ENCODE data around the gene KMO.

Gene KMO

DNA sequence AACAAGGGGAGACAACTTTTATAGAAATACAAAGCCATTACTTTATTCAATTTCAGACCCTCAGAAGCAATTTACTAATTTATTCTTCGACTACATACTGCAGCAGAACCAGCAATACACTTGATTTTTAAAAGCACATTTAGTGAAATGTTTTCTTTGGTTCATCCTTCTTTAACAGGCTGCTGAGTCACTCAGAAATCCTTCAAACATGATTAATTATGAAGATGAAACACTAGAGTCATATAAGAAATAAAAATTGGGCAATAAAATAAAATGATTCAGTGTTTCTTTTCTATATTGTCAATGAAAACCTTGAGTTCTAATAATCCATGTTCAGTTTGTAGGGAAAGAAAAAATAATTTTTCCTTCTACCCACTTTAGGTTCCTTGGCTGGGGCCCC, 61.0 kb downstream of the KMO start:
- DNase-seq (ENCODE audit: low read depth) = no peak

DNA sequence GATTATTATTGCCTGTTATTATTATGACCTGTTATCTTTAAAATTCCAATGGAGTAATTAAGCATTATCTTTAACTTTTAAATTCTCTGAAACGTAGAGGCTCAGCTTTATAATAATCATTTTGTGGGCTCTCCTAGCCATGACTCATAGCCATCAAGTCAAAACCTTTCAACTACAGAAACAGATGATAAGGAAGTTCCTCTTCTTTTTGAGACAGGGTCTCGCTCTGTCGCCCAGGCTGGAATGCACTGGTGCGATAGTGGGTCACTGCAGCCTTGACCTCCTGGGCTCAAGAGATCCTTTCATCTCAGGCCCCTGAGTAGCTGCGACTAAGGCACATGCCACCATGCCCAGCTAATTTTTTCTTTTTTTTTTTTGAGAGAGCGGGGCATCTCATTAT, 64.5 kb downstream of the KMO start:
- DNase-seq (ENCODE audit: low read depth) = no peak

DNA sequence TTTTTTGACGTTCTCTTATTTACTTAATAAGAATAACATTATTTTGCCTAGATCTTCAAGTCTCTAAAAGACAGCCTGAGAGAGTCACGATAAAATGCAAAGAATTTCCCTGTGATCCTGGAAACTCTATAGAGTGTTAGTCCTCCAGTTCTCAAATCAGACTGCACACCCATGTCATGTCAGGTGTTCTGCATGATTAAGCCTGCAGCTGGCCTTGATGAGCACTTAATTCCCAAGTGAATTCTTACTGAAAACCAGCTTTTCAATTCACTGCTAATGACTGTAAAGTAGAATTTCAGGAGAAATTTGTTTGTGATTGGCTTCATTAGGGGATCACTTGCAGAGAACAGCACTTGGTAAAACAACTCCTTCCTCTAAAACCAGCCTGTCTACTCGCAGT, 66.1 kb downstream of the KMO start:
- no peak for DNase-seq (ENCODE audit: low read depth)

DNA sequence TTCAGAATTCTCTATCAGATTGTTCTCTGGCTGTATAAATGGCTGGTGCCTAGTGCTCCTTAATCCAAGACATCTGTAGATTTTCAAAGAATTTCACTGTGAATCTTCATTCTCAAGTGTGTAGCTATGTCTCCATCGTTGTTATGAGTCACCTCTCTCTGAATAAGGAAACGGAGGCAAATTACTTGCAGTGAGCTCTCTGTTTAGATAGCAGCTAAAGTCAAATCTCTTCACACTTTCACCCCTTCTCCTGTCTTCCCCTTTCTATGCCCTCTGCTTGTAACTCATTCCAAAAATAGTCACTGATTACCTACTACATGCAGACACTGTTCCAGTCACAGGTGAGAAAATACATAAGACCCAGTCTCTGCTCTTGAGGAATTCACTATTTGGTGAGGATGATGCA, 68.3 kb downstream of the KMO start:
- DNase-seq (ENCODE audit: low read depth) = no peak

DNA sequence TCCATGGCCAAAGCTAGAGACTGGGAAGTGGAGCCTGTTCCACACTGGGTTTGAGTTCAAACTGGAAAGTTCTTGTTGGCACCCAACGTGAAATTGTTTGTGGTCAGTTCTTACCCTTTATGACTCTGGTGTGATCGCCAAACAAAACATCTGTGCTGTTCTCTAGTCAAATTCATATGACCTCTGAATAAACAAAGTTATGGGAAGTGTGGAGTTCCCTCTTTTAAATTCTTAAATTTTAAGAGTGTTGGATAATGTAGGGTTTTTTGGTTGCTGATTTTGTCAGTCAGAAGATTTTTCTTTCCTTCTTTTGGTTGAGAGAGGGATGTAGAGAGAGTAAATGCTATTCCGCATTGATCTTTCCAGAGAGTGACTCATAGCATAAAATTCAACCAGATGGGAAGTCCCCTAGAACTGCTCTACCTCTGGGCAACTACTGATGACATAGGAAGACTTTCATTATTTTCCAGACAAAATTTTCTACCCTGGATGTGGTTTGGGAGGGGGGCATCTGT, 71.6 kb downstream of the KMO start:
- no peak for DNase-seq (ENCODE audit: low read depth)

DNA sequence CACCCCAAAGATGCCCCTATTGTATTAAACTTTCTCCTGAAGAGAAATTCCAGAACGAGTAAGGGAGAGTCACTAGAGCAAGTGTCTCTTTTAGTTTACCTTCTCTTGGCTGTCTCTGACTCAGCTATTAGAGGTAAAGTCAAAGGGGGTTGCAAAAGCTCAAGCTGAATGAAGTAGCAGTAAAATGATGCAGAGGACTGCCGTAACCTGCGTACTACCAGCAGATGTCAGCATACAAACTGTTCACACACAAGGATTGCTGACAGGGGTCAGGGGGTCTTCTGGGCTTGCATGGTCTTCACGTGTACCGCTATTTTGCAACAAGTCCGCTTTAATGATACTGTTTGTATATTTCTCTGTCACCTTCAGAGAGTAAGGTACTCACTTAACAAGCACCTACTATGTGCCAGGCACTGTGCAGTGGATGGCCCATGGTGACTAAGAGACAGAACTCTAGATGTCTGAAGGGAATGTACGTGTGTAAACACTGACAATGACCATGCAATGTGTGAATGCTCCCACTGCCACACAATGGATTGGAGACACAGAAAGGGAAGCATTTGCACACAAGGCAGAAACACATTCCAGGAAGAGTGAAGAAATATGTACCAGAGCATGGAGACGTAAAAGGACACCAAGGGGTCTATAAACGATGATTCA, 73.1 kb downstream of the KMO start:
- DNase-seq (ENCODE audit: low read depth) = no peak

DNA sequence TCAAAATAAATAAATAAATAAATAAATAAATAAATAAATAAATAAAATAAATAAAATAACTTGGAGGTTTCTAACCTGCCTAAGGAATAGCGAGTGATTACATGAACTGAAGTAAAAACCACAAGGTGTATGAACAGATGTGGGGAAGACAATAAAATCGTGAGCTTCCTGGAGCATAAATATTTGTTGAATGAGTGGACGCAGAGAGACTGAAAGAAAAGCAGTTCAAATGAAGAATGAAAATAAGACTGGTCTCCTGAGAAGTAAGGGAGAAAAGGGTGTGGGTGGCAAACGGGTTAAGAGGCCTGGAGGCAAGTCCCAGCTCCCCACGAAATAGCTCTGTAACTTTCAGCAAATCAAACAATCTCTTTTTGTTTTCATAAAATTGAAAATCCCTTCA, 74.4 kb downstream of the KMO start:
- DNase-seq (ENCODE audit: low read depth) = no peak

DNA sequence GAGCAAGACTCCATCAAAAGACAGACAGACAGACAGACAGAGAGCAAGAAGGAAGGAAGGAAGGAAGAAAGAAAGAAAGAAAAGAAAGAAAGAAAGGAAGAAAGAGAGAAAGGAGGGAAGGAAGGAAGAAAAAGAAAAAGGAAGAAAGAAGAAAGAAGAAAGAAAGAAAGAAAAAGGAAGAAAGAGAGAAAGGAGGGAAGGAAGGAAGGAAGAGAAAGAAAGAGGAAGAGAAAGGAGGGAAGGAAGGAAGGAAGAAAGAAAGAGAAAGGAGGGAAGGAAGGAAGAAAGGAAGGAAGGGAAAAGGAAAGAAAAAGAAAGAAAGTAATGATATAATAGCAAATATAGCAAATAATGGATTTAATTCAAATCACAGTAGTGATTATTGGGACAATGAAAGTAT, 75.3 kb downstream of the KMO start:
- DNase-seq (ENCODE audit: low read depth) = no peak

DNA sequence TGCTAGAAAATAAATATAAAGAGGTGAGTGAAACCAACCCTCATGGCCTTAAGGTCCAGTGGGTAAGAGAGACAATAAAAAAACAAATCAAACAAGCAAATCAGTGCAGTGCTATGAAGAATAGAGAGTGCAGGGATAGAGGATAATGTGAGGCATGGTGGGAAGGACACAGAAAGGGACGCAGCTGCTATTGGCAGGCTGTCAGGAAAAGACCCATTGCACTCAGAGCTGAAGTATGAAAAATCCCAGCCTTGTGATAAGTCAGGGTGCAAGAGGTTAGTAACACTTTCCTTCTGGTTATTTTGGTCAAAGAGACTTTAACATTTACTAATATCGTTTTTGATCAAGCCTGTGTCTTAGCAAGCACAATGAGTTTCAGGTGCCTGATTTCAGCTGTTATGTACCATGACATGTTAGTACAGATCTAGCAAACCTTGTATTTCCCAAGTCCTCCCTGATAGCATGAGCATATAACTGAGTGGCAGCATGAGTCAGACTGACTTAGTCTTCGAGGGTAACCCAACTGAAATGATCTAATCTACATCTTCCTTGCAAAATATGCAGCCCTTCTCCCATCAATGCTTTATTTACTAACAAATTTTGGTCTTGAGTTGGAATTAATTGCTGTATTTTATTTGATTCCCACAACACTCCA, 76.3 kb downstream of the KMO start:
- DNase-seq (ENCODE audit: low read depth) = no peak

DNA sequence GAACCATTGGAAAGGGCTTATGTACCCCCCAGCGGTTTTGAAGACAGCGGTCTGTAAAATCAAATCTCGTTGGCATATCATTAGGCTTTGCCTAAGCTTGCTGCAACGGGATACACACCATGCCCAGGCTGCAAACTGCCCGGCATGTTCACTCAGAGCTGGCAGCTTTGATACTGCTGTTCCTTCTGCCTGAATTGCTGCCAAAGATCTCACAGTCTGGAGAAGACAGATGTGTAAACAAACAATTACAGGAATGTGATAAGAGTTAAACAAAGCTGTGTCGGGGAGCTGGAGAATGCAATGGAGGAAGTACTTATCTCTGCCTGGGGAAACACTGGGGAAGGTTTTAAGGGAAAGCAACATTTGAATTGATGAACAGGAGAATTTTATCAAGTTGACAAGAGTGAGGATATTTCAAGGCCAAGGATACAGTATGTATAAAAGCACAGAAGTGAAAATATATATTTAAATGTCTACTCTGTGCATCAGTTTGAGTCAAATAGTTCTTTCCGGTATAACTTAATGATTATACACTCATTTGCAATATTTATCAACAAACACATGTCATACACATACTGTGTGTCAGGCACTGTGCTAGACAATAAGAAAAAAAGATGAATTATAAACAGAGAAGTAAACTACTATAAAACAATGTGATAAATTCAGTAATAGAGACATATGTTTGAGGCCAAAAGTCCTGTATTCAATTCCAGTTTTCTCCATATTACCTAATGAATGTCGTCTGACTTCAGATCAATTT, 78.1 kb downstream of the KMO start:
- DNase-seq (ENCODE audit: low read depth) = no peak

DNA sequence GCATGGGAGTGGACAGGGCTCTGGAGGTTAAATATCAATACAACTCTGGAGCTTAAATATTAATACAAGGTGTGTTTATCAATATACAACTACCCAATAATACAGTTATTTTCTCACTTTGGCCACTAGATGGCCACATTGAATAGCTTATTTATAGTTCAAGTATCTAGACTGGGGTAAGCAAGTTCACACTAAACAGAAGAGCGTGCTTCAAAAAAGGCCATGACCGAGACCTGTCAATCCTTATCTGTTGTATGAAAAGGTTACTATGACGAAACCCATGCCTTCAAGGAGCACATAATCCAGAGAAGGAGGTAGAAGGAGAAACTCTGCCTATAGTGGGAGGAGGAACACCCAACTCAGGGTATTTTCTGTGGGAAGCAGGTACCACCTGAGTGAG, 78.9 kb downstream of the KMO start:
- no peak for DNase-seq (ENCODE audit: low read depth)

DNA sequence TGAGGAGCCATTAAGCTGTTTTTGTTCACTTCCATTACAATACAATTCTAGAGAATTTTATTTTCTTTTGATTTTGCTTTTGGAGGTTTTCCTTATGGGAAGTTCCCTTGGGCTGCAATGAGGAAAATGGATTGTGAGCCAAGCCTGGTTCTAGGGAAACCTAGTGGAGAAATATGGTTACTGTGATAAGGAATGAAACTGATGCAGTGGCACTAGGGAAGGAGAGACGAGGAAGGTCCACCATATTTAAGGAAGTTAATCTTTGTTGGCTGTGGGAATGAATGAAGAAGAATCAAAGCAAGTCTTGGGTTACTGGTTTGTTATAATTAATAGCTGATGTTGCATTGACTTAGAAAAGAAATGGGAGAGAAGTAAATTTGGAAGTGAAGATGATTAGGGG, 79.6 kb downstream of the KMO start:
- DNase-seq (ENCODE audit: low read depth) = no peak

DNA sequence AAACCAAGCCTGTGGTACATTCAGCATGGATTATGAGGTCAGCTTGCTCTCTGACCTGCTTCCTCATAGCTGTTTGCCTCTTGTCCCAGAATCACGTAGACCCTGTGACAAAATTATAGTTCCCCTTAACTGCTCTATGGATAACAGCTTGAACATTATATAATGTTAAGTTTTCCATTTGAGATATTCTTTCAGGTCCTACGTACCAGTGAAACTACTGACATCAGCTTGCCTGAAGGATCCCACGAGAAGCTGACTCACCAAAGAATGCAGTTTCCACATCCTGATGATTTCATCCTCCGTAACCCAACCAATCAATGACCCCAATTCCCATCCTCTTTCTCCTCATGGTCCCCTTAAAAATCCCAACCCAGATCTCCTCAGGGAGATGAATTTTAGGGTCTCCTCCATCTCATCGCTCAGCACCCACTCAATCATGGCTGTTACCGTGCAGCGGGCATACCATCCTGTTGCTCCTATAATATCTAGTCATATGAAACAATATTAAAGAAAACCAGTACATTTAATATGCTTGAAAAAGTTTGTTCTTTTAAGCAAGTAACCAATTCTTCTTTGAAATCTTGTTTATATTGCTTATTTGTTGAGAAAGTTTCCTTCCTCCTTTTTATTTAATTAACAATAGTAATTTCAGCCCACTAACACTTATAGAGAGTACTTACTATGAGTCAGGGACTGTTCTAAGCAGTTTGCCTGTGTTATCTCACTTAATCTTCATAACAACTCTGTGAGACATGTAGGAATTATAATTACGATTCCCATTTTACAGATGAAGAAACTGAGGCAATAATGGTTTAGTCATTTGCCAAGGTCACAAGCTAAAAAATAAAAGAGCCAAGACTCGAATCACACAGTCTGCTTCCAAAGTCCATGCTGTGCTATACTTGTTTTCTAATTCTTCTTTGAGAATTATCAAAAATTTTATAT, 80.6 kb downstream of the KMO start:
- DNase-seq (ENCODE audit: low read depth) = peak; percentile 83

DNA sequence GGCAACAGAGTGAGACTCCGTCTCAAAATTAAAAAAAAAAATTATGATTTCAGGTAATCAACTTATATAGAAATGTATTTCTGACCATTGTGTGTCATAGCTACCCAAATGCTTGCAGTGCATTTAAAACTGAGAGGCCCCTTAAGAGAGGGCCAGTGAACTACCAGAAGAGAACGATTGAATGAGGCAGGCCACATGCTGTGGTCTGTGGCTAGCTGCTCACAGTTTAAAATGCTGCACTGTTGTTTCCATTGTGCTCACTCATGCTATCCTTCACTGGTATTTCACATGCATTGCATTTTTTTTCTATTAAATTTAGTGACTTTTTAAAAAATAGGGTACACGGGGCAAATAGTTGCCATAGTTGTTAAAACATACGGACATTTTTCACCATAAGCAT, 82.0 kb downstream of the KMO start:
- DNase-seq (ENCODE audit: low read depth) = no peak

DNA sequence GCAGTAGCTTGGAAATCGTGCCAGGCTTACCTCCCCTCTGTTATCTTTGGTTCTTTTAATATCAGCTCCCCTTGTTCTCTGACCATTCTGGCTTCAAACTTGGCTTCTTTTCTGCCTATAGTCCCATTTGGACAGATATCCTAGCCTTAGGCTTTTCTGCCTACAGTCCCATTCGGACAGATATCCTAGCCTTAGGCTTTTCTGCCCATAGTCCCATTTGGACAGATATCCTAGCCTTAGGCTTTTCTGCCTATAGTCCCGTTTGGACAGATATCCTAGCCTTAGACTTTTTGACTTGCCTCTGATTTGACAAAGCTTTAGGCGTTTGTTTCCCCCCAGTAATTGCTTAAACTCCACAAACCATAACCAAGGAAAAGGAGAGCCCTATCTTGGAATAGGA, 82.4 kb downstream of the KMO start:
- no peak for DNase-seq (ENCODE audit: low read depth)

DNA sequence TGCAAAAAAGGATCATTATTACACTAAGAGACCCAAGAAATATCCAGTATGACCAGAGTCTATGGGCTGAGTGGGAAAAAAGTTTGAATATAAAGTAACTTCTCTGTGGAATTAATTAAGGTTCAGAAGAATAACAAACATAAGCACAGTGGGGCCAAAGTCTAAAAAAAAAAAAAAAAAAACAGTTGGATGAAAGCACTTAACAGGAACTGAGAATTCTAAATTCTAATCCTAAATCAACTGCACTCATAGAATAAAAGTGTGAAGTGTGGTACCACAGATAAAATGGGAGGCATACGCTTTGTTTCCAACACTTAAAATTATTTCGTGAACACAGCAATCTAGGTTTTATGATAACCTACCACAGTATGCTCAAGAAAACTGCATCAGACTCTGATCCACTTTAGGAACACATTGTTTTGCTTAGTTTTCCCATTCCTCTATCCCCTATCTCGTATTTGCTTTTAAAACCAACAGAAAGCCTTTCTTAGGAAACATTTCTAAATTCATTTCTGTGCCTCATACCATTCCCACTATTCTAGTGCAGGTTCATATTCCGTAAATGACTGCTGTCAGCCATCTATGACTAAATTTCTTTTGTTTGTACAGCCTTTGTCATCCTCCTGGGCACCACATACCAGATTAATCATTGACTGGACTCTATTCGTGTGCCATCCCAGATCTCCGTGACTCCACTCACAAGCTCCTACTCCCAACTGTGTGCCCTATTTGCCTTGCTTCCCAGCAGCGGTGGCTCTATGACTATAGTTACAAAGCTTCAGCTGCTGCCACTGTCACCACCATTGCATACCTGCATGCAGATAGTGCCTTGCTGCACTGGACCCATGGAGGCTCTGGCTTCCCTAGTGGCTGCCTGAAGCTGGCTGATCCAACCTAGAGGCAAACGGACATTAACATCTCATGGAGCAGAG, 83.1 kb downstream of the KMO start:
- no peak for DNase-seq (ENCODE audit: low read depth)

DNA sequence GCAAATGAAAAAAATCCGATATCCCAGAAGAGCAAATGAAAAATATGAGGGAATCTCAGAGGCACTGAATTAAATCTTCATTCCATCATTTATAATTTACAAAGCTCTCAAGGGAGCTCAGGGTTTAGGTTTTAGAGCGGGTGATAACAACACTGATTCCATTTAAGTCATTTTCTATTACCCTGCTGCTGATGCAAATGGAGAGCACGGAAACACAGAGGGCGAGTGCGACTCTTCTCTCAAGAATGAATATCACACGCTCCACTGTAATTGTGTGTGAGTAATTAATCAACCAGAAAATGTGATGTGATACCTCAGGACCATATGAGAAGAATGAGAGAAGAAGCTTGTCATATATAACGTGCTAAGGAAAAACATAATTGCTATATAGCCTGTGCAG, 85.2 kb downstream of the KMO start:
- DNase-seq (ENCODE audit: low read depth) = no peak

DNA sequence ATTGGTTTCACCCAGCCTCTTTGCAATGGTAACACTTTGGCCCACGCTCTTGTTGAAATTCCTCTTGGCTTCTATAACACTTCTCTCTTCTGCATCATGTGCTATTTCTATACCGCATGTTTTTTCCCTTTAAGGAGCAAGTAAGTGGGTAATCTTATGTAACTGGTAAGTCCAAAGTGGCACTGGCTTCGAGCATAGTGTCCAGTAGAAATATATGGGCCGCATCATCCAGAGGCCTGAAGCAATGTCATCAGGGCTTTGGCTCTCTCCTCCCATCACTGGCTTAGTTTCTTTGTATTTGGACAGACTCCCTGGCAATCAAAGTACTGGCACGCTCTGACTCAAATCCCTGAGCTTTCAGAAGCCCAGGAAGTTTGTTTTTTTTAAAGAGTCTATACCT, 90.5 kb downstream of the KMO start:
- DNase-seq (ENCODE audit: low read depth) = no peak

DNA sequence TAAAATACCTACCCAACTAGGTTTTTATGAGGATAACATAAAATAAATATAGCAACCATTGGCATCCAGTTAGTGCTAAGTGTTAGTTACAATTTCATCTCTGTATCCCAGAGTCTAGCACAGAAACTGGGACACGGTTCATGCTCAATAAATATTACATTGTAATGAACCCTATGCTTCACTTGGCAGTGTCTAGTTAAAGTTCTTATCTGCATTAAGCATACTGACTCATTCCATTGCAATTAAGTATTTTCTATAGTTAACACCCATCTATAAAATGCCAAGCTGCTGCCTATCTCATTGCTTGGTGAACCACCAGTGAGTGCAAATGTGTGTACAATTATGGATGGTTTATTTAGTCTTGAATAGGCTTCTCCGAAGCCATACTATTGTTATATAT, 92.8 kb downstream of the KMO start:
- DNase-seq (ENCODE audit: low read depth) = no peak

DNA sequence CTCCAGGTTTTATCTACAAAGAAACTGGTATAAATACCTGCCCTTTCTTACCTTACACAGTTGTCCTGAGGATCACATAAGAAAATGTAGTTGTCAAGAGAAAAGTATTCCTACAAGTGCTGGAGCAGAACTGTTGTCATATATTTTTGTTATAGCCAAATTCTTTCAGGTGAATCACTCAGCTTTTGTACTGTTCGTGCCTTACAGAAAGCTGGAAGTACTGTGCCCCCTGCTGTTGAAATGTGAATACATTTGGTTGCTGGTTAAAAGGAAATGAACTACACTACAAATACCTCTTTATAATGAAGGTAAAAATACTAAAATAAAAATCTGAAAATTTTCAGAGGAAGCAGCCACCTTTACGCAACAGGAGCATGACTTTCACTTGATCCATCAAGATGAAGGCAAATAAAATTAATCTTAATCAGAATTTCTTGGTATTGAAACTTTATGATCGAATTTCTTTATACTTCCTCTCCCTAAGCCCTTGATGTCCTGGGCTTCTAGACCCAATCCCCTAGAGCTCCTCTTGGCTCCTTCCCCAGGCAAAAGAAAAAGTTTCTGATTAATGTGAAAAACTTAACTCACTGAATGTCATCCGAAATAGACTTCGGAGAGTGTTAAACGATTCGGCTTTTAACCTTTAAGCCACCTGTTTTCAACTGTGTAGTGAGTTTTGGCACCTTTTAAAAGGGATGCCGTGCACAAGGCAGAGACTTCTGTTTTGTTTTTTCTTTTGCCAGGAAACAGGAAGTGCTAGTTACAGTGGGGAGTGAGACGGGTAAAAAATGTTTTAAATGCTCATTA, 95.5 kb downstream of the KMO start:
- DNase-seq (ENCODE audit: low read depth) = no peak
